Naive thymus-derived CD8-positive, alpha-beta T cell (primary cell): Measurements from ENCODE around the gene HDAC4. TPM values are rescaled to one million over a fixed set of nuclear protein-coding genes. Genes with fewer than 3 reads are reported as not detected.
"Not testable (repeated sequence)": the region's sequence is repeated elsewhere in the genome, so short reads cannot be mapped to it uniquely, and the experiment has no call there.

Experiments used
- ATAC-seq, 2 donors: fragments of 150-1000 bp; cut with Tn5 transposase in 1 of 2; sonication (Bioruptor Pico), chemical (Tn5 transposase) in 1 of 2; 1 replicate in 1 of 2; 2 replicates in 1 of 2; pipeline ENCODE4 v1.10.0; 2021; ENCODE audit warnings: mild to moderate bottlenecking in 2 of 2, moderate library complexity in 2 of 2
- POLR2A ChIA-PET: fragments of 350-600 bp; sonication (Branson Sonifier 250); formaldehyde crosslinking; loops from one replicate; lab custom pipeline; 2021; ENCODE audit warnings: antibody characterized with exemption; lab: Charles Lee
- DNase-seq, 10 donors: peaks; one replicate each; pipeline versions ENCODE4 v3.0.0 to v3.0.0-alpha.2; 2020 to 2022
- H3K27ac Mint-ChIP-seq, 10 donors: one replicate each; pipeline ENCODE4 v1.8.0; 2020 to 2022; ENCODE audit warnings: mild to moderate bottlenecking in 10 of 10, mixed read lengths in 10 of 10, moderate library complexity in 4 of 10, inconsistent platforms in 1 of 10
- H3K27me3 Mint-ChIP-seq, 5 donors: one replicate each; pipeline ENCODE4 v1.8.0; 2021 to 2022; ENCODE audit warnings: mixed read lengths in 5 of 5
- H3K36me3 Mint-ChIP-seq, 3 donors: one replicate each; pipeline ENCODE4 v1.8.0; 2020 to 2022; ENCODE audit warnings: mixed read lengths in 3 of 3, mild to moderate bottlenecking in 2 of 3, inconsistent platforms in 1 of 3
- H3K4me1 Mint-ChIP-seq, 4 donors: one replicate each; pipeline ENCODE4 v1.8.0; 2021 to 2022; ENCODE audit warnings: mixed read lengths in 4 of 4
- H3K4me3 Mint-ChIP-seq, 10 donors: one replicate each; pipeline ENCODE4 v1.8.0; 2020 to 2022; ENCODE audit warnings: mild to moderate bottlenecking in 10 of 10, mixed read lengths in 10 of 10, moderate library complexity in 6 of 10, inconsistent platforms in 1 of 10
- H3K9me3 Mint-ChIP-seq, 9 donors: one replicate each; pipeline ENCODE4 v1.8.0; 2020 to 2022; ENCODE audit warnings: mixed read lengths in 9 of 9, mild to moderate bottlenecking in 3 of 9, inconsistent platforms in 1 of 9, moderate library complexity in 1 of 9
- polyA plus RNA-seq, 3 donors: library from polyadenylated mRNA; unstranded; fragments of 300-500 nt; fragmentation: Illumina TruSeq; gene quantifications; one replicate each; pipeline ENCODE4 v1.2.3, GENCODE V29; 2021
- total RNA-seq, 8 experiments: library from RNA in 2 of 8; stranded (reverse) in 2 of 8; gene quantifications; one replicate each; pipeline ENCODE4 v1.2.3 and lab custom pipeline; 2021 to 2026

Gene HDAC4
- total and polyA plus RNA-seq, 5 experiments from 2014 or later: 2.8 to 37.3 (median 10.1) TPM

DNA sequence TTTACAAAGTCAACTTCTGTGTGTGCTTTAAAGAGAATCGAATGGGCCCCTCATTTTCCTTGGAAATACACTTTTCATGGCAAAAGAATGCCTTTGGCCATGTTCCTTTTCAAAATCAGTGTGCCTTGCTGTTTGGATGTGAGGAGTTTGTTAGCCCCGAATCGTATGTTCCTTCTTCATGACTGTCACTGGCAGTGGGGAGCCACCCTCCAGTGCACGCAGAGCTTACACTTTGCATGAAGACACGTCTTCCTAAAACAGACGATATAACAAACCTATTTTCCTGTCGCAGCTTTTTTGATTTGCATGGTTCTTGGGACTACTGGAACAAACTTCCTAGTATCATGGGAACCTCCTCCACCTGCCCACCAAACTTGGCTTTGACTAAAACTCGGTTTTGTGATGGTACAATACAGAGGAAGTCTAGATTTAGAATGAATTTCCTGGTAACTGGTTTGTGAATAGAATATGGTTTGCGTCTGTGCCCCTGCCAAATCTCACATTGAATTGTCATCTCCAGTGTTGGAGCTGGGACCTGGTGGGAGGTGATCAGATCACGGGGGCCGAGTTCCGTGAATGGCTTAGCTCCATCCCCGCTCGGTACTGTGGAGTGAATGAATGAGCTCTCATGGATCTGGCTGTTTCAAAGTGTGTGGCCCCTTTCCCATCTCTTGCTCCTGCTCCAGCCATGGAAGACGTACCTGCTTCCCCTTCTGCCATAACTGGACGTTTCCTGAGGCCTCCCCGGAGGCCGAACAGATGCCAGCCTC is 358.1 kb downstream of the HDAC4 start:
- Mint-ChIP-seq H3K36me3 (no peaks in the 10 kb centered on the region), H3K27ac (no peak overlapping the region), H3K4me1 (no peaks in the 10 kb centered on the region), H3K27me3 (no peaks in the 10 kb centered on the region), H3K4me3 (no peak overlapping the region), H3K9me3 (no peaks in the 10 kb centered on the region)
- ATAC-seq (no peak), DNase-seq (no peak)
- POLR2A ChIA-PET: no interaction called here

- H3K4me3 Mint-ChIP-seq: no peak overlapping the region
- peaks cover 0 to 3% (median 0%) of the 10 kb centered on the region in 5 donors for H3K27me3 Mint-ChIP-seq
- no peak overlapping the region for H3K27ac Mint-ChIP-seq
- POLR2A ChIA-PET: no interaction called here
- DNase-seq: no peak
- H3K9me3 Mint-ChIP-seq: no peaks in the 10 kb centered on the region
- H3K4me1 Mint-ChIP-seq: no peaks in the 10 kb centered on the region
- no peak for ATAC-seq
- H3K36me3 Mint-ChIP-seq: no peaks in the 10 kb centered on the region
These were observed 358.8 kb downstream of the HDAC4 start for GRCh38 chr2:239042046-239042445.

DNA sequence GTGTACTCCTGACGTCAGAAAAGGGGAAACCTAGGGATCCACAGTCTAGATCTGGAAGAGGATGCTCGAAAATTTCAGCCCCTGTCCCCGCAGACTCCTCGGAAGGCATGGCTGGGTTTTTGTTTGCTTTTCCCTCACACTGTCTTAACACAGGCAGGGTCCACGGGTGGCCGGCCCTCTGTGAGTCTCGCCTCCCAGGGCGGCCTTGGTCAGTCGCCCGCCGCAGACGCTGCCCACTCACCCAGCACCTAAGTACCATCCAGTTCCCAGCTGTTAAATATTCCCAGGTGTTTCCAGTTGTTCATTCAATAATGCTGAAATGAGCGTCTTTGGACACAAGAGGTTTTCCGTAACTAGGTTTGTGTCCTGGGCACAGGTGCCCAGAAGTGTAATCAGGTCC is 359.8 kb downstream of the HDAC4 start:
- Mint-ChIP-seq H3K27me3 (peaks cover 0 to 3% (median 0%) of the 10 kb centered on the region in 5 donors), H3K9me3 (no peaks in the 10 kb centered on the region), H3K4me1 (no peaks in the 10 kb centered on the region), H3K4me3 (no peak overlapping the region), H3K27ac (peak overlapping the region in 1 of 10 donors; percentile 43), H3K36me3 (no peaks in the 10 kb centered on the region)
- DNase-seq: no peak
- POLR2A ChIA-PET: no interaction called here
- ATAC-seq: no peak

DNA sequence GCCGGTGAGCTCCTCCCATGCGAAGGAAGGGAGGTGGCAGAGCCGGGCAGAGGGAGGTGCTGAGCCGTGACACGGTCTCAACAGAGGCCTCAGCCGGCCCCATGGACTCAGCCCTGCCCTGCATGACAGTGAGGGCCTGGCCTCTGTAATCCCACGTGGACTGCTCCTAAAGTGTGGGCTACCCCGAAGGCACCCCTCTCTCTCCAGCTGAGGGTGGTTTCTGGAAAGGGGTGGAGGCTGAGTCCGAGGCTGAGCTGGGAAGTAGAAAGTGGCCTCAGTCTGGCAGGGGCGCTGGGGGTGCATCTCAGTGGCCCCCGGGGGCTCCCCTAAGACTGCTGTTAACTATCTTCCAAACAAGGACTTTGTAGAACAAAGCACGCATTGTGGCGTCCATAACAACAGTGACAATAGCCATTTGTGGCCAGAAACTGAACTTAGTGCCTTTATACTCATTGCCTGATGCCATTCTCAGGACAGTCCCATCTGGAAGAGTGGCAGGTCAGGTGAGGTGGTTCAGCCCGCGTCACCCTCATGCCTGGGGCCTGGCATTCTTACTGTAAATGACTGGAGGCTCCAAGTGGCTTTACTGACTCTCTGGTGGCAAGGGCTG is 360.6 kb downstream of the HDAC4 start:
- H3K9me3 Mint-ChIP-seq: no peaks in the 10 kb centered on the region
- DNase-seq (no peak), ATAC-seq (no peak)
- H3K4me3 Mint-ChIP-seq: no peak overlapping the region
- no peaks in the 10 kb centered on the region for H3K36me3 Mint-ChIP-seq
- POLR2A ChIA-PET: no interaction called here
- H3K27me3 Mint-ChIP-seq: peaks cover 0 to 3% (median 0%) of the 10 kb centered on the region in 5 donors
- H3K4me1 Mint-ChIP-seq: no peaks in the 10 kb centered on the region
- no peak overlapping the region for H3K27ac Mint-ChIP-seq

DNA sequence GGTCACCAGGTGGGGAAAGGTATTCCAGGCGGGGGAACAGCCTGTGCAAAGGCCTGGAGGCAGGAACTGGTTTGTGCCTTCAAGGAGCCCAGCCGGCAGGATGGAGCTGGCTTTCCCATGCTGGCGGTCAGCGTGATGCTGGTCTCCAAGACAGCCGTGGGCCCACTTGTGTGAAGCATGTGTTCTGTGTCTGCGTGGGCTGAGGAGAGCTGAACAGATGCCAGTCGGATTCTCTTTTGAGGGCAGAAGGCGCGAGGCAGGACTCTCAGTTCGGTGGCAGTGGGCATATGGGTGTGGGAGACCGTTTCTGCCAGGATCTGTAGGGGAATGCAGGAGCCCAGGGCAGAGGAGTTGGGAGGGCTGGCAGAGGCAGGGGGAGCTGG is 361.4 kb downstream of the HDAC4 start:
- Mint-ChIP-seq H3K27me3 (peaks cover 0 to 8% (median 2%) of the 10 kb centered on the region in 5 donors), H3K4me3 (no peak overlapping the region), H3K36me3 (no peaks in the 10 kb centered on the region), H3K4me1 (no peaks in the 10 kb centered on the region), H3K27ac (peak overlapping the region in 2 of 10 donors; percentile 9 to 43), H3K9me3 (no peaks in the 10 kb centered on the region)
- ATAC-seq: no peak
- no peak for DNase-seq
- POLR2A ChIA-PET: no interaction called here

- Mint-ChIP-seq H3K4me1 (no peaks in the 10 kb centered on the region), H3K36me3 (no peaks in the 10 kb centered on the region), H3K4me3 (no peak overlapping the region), H3K9me3 (no peaks in the 10 kb centered on the region), H3K27me3 (peaks cover 0 to 10% (median 4%) of the 10 kb centered on the region in 5 donors), H3K27ac (peak overlapping the region in 1 of 10 donors; percentile 5)
- DNase-seq (no peak), ATAC-seq (no peak)
- POLR2A ChIA-PET: no interaction called here
These were observed 361.9 kb downstream of the HDAC4 start for GRCh38 chr2:239038773-239039478.

DNA sequence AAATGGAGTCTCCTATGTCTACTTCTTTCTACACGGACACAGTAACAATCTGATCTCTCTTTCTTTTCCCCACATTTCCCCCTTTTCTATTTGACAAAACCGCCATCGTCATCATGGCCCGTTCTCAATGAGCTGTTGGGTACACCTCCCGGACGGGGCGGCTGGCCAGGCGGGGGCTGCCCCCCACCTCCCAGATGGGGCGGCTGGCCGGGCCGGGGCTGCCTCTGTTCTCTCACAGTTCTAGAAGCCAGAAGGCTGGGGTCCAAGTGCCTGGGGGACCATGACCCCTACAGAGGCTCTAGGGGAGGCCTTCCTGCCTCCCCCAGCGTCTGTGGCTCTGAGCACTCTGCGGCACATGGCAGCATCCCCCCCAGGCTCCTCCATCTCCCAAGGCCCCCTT is 362.5 kb downstream of the HDAC4 start:
- POLR2A ChIA-PET, ATAC-seq, H3K4me3 Mint-ChIP-seq, H3K9me3 Mint-ChIP-seq, H3K36me3 Mint-ChIP-seq, H3K27ac Mint-ChIP-seq, H3K4me1 Mint-ChIP-seq, DNase-seq: not testable (repeated sequence)
- H3K27me3 Mint-ChIP-seq: peaks cover 3 to 13% (median 4%) of the 10 kb centered on the region in 5 donors

DNA sequence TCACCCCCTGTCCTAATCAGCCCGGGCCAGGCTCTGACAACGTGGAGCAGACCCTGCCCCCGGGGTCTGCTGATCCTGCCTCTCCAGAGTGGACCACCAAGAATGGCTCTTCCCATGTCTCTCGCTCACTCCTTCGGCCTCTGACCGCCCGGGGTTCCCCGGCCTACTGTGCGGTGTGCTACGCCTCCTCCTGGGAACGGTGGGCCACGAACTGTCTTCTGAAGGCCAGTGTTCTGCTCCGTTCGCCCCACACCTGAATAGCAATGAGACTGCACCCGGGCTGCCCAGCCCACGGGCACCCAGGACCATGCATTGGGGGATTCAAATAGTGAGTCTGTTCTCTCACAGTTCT is 363.3 kb downstream of the HDAC4 start:
- no peak for ATAC-seq
- POLR2A ChIA-PET: no interaction called here
- H3K36me3 Mint-ChIP-seq: no peaks in the 10 kb centered on the region
- no peak for DNase-seq
- no peaks in the 10 kb centered on the region for H3K9me3 Mint-ChIP-seq
- H3K4me1 Mint-ChIP-seq: no peaks in the 10 kb centered on the region
- peaks cover 3 to 14% (median 7%) of the 10 kb centered on the region in 5 donors for H3K27me3 Mint-ChIP-seq
- H3K4me3 Mint-ChIP-seq: no peak overlapping the region
- peak overlapping the region in 2 of 10 donors; percentile 68 to 77 for H3K27ac Mint-ChIP-seq

- Mint-ChIP-seq H3K4me3 (no peak overlapping the region), H3K4me1 (no peaks in the 10 kb centered on the region), H3K9me3 (no peaks in the 10 kb centered on the region), H3K27ac (peak overlapping the region in 1 of 10 donors; percentile 68), H3K27me3 (peaks cover 4 to 15% (median 11%) of the 10 kb centered on the region in 5 donors), H3K36me3 (no peaks in the 10 kb centered on the region)
- ATAC-seq (no peak), DNase-seq (no peak)
- POLR2A ChIA-PET: no interaction called here
These were observed 363.8 kb downstream of the HDAC4 start for GRCh38 chr2:239036819-239037558.

DNA sequence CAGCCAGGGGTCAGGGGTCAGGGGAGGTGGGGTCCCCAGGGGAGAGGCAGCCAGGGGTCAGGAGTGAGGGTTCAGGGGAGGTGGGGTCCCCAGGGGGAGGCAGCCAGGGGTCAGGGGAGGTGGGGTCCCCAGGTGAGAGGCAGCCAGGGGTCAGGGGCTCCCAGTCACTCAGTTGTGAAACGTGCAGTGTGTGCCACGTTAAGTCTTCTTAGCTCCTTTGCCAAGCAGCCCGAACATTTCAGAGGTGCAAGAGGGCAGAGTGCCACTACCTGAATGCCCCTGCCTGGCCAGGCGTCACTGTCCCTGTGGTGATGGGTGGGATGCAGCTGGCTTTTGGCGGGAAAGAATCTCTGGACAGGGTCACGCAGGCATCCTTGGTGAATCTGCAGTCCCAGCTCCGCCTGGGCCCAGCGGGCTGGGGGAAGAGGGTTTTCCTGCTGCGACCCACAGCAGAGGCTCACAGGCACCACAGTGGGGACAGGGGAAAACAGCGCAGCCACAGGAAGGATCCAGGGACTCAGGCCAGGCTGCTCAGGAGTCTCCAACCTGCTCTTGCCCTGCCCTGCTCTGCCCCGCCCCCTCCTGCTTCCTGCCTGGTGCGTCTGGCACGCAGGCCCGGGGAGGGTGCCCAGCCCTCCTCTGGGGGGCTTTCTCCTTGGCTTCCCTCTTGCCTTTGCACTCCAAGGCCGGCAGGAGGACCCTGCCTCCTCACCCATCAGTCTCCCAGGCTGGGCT is 364.7 kb downstream of the HDAC4 start:
- H3K4me3 Mint-ChIP-seq: no peak overlapping the region
- H3K27me3 Mint-ChIP-seq: peaks cover 4 to 23% (median 14%) of the 10 kb centered on the region in 5 donors
- POLR2A ChIA-PET: no interaction called here
- H3K27ac Mint-ChIP-seq: no peak overlapping the region
- H3K9me3 Mint-ChIP-seq: no peaks in the 10 kb centered on the region
- H3K4me1 Mint-ChIP-seq: no peaks in the 10 kb centered on the region
- DNase-seq (no peak), ATAC-seq (no peak)
- H3K36me3 Mint-ChIP-seq: no peaks in the 10 kb centered on the region

GRCh38 chr2:239035361-239035814 is 365.4 kb downstream of the HDAC4 start:
- POLR2A ChIA-PET: no interaction called here
- H3K36me3 Mint-ChIP-seq: no peaks in the 10 kb centered on the region
- DNase-seq (peak; percentile 27 to 78 (median 65)), ATAC-seq (peak; percentile 86 to 88)
- no peak overlapping the region for H3K27ac Mint-ChIP-seq
- no peaks in the 10 kb centered on the region for H3K9me3 Mint-ChIP-seq
- no peaks in the 10 kb centered on the region for H3K4me1 Mint-ChIP-seq
- no peak overlapping the region for H3K4me3 Mint-ChIP-seq
- peaks cover 4 to 23% (median 14%) of the 10 kb centered on the region in 5 donors for H3K27me3 Mint-ChIP-seq
